ENCODE data around the gene GGCX.

The GGCX gene

GRCh38 chr2:85523903-85524335, 37.4 kb downstream of the GGCX start:
- H3K4me3 ChIP-seq (replicated peaks; ENCODE audit: low read depth, low read length): no peak overlapping the region
- DNase-seq (ENCODE audit: low read depth): no peak
- TF ChIP-seq CTCF (IDR thresholded peaks at IDR 0.05; ENCODE audit: low read length, missing control alignments): no peak

- DNase-seq (ENCODE audit: low read depth): no peak
- no peak overlapping the region for H3K4me3 ChIP-seq (replicated peaks; ENCODE audit: low read depth, low read length)
- TF ChIP-seq CTCF (IDR thresholded peaks at IDR 0.05; ENCODE audit: low read length, missing control alignments): no peak
Measured at GRCh38 chr2:85523062-85523902, 38.0 kb downstream of the GGCX start.

GRCh38 chr2:85522090-85522647, 39.1 kb downstream of the GGCX start:
- no peak for DNase-seq (ENCODE audit: low read depth)
- H3K4me3 ChIP-seq (replicated peaks; ENCODE audit: low read depth, low read length): no peak overlapping the region
- TF ChIP-seq CTCF (IDR thresholded peaks at IDR 0.05; ENCODE audit: low read length, missing control alignments): no peak

- H3K4me3 ChIP-seq (replicated peaks; ENCODE audit: low read depth, low read length): no peak overlapping the region
- no peak for DNase-seq (ENCODE audit: low read depth)
- TF ChIP-seq CTCF (IDR thresholded peaks at IDR 0.05; ENCODE audit: low read length, missing control alignments): no peak
Measured at GRCh38 chr2:85516653-85517389, 44.5 kb downstream of the GGCX start.

- no peak overlapping the region for H3K4me3 ChIP-seq (replicated peaks; ENCODE audit: low read depth, low read length)
- TF ChIP-seq CTCF (IDR thresholded peaks at IDR 0.05; ENCODE audit: low read length, missing control alignments): no peak
- no peak for DNase-seq (ENCODE audit: low read depth)
Measured at GRCh38 chr2:85514323-85514722, 47.0 kb downstream of the GGCX start.

GRCh38 chr2:85511008-85511811, 50.1 kb downstream of the GGCX start:
- no peak for TF ChIP-seq CTCF (IDR thresholded peaks at IDR 0.05; ENCODE audit: low read length, missing control alignments)
- no peak overlapping the region for H3K4me3 ChIP-seq (replicated peaks; ENCODE audit: low read depth, low read length)
- no peak for DNase-seq (ENCODE audit: low read depth)

All from fibroblast of pulmonary artery (primary cell).